HEK293 (cell line): Measurements from ENCODE around the gene RHD.

Source experiments
- CTCF ChIA-PET: fragments of 350-600 bp; formaldehyde crosslinking; extraction: SDS; loops from one replicate; lab custom pipeline; 2021; ENCODE audit warnings: antibody characterized with exemption; lab: Yijun Ruan, JAX
- POLR2A ChIA-PET: fragments of 300-600 bp; formaldehyde crosslinking; extraction: SDS; loops from one replicate; lab custom pipeline; 2020; ENCODE audit warnings: antibody characterized with exemption, inconsistent platforms; lab: Yijun Ruan, JAX
- H3K27ac ChIP-seq: fragments of 200-500 bp; sonication (Bioruptor generic); 2 replicates; pipeline ENCODE4 v1.5.1; 2014; ENCODE audit warnings: low read depth, low read length, control low read depth, inconsistent platforms; ENCODE audit errors: extremely low read depth
- H3K36me3 ChIP-seq, 2 experiments: fragments of 200-500 bp in 1 of 2; sonication (Bioruptor generic) in 1 of 2; 1 replicate in 1 of 2; 2 replicates in 1 of 2; pipeline ENCODE4 v1.5.1; 2014 to 2017; ENCODE audit warnings: inconsistent platforms in 2 of 2, low read length in 2 of 2; ENCODE audit not compliant: control insufficient read depth in 2 of 2, insufficient read depth in 1 of 2
- H3K4me1 ChIP-seq: fragments of 200-500 bp; sonication (Bioruptor generic); 2 replicates; pipeline ENCODE4 v1.5.1; 2014; ENCODE audit warnings: mild to moderate bottlenecking, low read length, inconsistent platforms; ENCODE audit not compliant: control insufficient read depth, insufficient read depth
- H3K4me3 ChIP-seq: 2 replicates; pipeline ENCODE4 v1.5.1; 2011; ENCODE audit warnings: low read depth, mild to moderate bottlenecking, control low read depth, low read length, moderate library complexity
- H3K9me3 ChIP-seq: fragments of 200-500 bp; sonication (Bioruptor generic); 2 replicates; pipeline ENCODE4 v1.5.1; 2014; ENCODE audit warnings: low read depth, low read length, inconsistent platforms; ENCODE audit not compliant: control insufficient read depth, insufficient read depth
- BCL11A ChIP-seq: fragments of 450-650 bp; formaldehyde crosslinking; IDR thresholded peaks from 2 replicates; pipeline ENCODE4 v1.5.1; 2016; ENCODE audit warnings: low read depth, missing biosample characterization, missing genetic modification characterization
- KLF1 ChIP-seq: fragments of 450-650 bp; formaldehyde crosslinking; IDR thresholded peaks from 2 replicates; pipeline ENCODE4 v1.5.1; 2016; ENCODE audit warnings: missing biosample characterization, missing genetic modification characterization
- KLF16 ChIP-seq: fragments of 450-650 bp; formaldehyde crosslinking; IDR thresholded peaks from 2 replicates; pipeline ENCODE4 v1.5.1; 2017; ENCODE audit warnings: missing biosample characterization, missing genetic modification characterization
- KLF7 ChIP-seq: fragments of 450-650 bp; formaldehyde crosslinking; IDR thresholded peaks from 2 replicates; pipeline ENCODE4 v1.5.1; 2016; ENCODE audit warnings: missing biosample characterization, missing genetic modification characterization, borderline replicate concordance
- OSR2 ChIP-seq: fragments of 450-650 bp; formaldehyde crosslinking; IDR thresholded peaks from 2 replicates; pipeline ENCODE4 v1.5.1; 2016; ENCODE audit warnings: missing biosample characterization, missing genetic modification characterization
- ZBTB21 ChIP-seq: fragments of 450-650 bp; formaldehyde crosslinking; IDR thresholded peaks from 2 replicates; pipeline ENCODE4 v1.5.1; 2017; ENCODE audit warnings: missing biosample characterization, missing genetic modification characterization
- ZBTB26 ChIP-seq: fragments of 450-650 bp; formaldehyde crosslinking; optimal IDR thresholded peaks from 2 replicates; pipeline ENCODE3; 2016; ENCODE audit warnings: missing biosample characterization, mild to moderate bottlenecking, missing genetic modification characterization
- ZBTB48 ChIP-seq: fragments of 450-650 bp; formaldehyde crosslinking; IDR thresholded peaks from 2 replicates; pipeline ENCODE4 v1.5.1; 2016; ENCODE audit warnings: missing biosample characterization, missing genetic modification characterization
- ZEB2 ChIP-seq: fragments of 450-650 bp; formaldehyde crosslinking; IDR thresholded peaks from 2 replicates; pipeline ENCODE4 v1.5.1; 2016; ENCODE audit warnings: missing biosample characterization, missing genetic modification characterization
- ZNF138 ChIP-seq: fragments of 450-650 bp; formaldehyde crosslinking; IDR thresholded peaks from 2 replicates; pipeline ENCODE4 v1.5.1; 2016; ENCODE audit warnings: missing biosample characterization, missing genetic modification characterization, borderline replicate concordance
- ZNF174 ChIP-seq: fragments of 450-650 bp; formaldehyde crosslinking; IDR thresholded peaks from 2 replicates; pipeline ENCODE4 v1.5.0; 2017; ENCODE audit warnings: missing biosample characterization, mild to moderate bottlenecking, missing genetic modification characterization
- ZNF18 ChIP-seq: fragments of 450-650 bp; formaldehyde crosslinking; IDR thresholded peaks from 2 replicates; pipeline ENCODE4 v1.5.1; 2016; ENCODE audit warnings: missing biosample characterization, missing genetic modification characterization
- ZNF223 ChIP-seq: fragments of 450-650 bp; formaldehyde crosslinking; IDR thresholded peaks from 2 replicates; pipeline ENCODE4 v1.5.1; 2016; ENCODE audit warnings: missing biosample characterization, missing genetic modification characterization
- ZNF248 ChIP-seq: fragments of 450-650 bp; formaldehyde crosslinking; IDR thresholded peaks from 2 replicates; pipeline ENCODE4 v1.5.1; 2017; ENCODE audit warnings: missing biosample characterization, missing genetic modification characterization
- ZNF266 ChIP-seq: fragments of 450-650 bp; formaldehyde crosslinking; IDR thresholded peaks from 2 replicates; pipeline ENCODE4 v1.5.1; 2016; ENCODE audit warnings: missing biosample characterization, missing genetic modification characterization, low read depth
- ZNF341 ChIP-seq: fragments of 450-650 bp; formaldehyde crosslinking; IDR thresholded peaks from 2 replicates; pipeline ENCODE4; 2016; ENCODE audit warnings: low read depth, missing biosample characterization, missing genetic modification characterization
- ZNF423 ChIP-seq: fragments of 450-650 bp; formaldehyde crosslinking; IDR thresholded peaks from 2 replicates; pipeline ENCODE4 v1.5.1; 2016; ENCODE audit warnings: missing biosample characterization, missing genetic modification characterization
- ZNF645 ChIP-seq: fragments of 450-650 bp; formaldehyde crosslinking; IDR thresholded peaks from 2 replicates; pipeline ENCODE4; 2016; ENCODE audit warnings: missing biosample characterization, missing genetic modification characterization

The RHD gene

GRCh38 chr1:25349606-25350005 lies 77.3 kb downstream of the RHD start:
- ChIA-PET POLR2A (no interaction called here), CTCF (no interaction called here)
- Histone ChIP-seq H3K27ac (no peak overlapping the region), H3K36me3 (peaks cover 47 to 70% of the 10 kb centered on the region in 2 experiments; a peak in 2 of 3 replicates), H3K4me3 (no peak overlapping the region), H3K4me1 (no peaks in the 10 kb centered on the region), H3K9me3 (no peaks in the 10 kb centered on the region)
- TF ChIP-seq ZNF423 (tag by site-specific recombination), result no peak
- no peak for TF ChIP-seq ZNF18
- no peak for TF ChIP-seq ZEB2 (tag by site-specific recombination)
- no peak for TF ChIP-seq KLF7 (tag by site-specific recombination)
- TF ChIP-seq ZNF266 (tag by site-specific recombination), result no peak
- TF ChIP-seq ZNF138 (tag by site-specific recombination), result no peak
- no peak for TF ChIP-seq KLF16 (tag by site-specific recombination)
- TF ChIP-seq KLF1 (tag by site-specific recombination), result no peak
- TF ChIP-seq ZBTB26, result no peak
- no peak for TF ChIP-seq BCL11A
- no peak for TF ChIP-seq ZNF248 (tag by site-specific recombination)
- TF ChIP-seq ZNF223, result no peak
- TF ChIP-seq OSR2 (tag by site-specific recombination), result no peak
- TF ChIP-seq ZBTB21 (tag by site-specific recombination), result no peak

GRCh38 chr1:25355841-25356395 lies 83.6 kb downstream of the RHD start:
- TF ChIP-seq ZNF174 (no peak), ZBTB48 (tag by site-specific recombination) (peak; percentile 74), ZNF341 (tag by site-specific recombination) (peak; percentile 46; the same call in 1 of the 2 replicates)
- peaks cover 28 to 79% of the 10 kb centered on the region in 2 experiments; a peak in 2 of 3 replicates for H3K36me3 ChIP-seq

GRCh38 chr1:25356441-25356840 lies 84.1 kb downstream of the RHD start:
- H3K4me1 ChIP-seq, result no peaks in the 10 kb centered on the region
- POLR2A ChIA-PET, result no interaction called here
- H3K4me3 ChIP-seq, result no peak overlapping the region
- no peaks in the 10 kb centered on the region for H3K9me3 ChIP-seq
- TF ChIP-seq ZNF645 (tag by site-specific recombination) (no peak), ZBTB48 (tag by site-specific recombination) (0 out of 2 replicates have a peak, but pooled peaks have one; percentile 0)
- no peak overlapping the region for H3K27ac ChIP-seq
- CTCF ChIA-PET, result no interaction called here
- peaks cover 28 to 81% of the 10 kb centered on the region in 2 experiments; a peak in 2 of 3 replicates for H3K36me3 ChIP-seq

More at GRCh38 chr1:25355841-25356395, 83.6 kb downstream of the RHD start:
- ChIA-PET CTCF (no interaction called here), POLR2A (no interaction called here)
- H3K9me3 ChIP-seq, result no peaks in the 10 kb centered on the region
- H3K4me1 ChIP-seq, result no peaks in the 10 kb centered on the region
- H3K4me3 ChIP-seq, result no peak overlapping the region
- H3K27ac ChIP-seq, result no peak overlapping the region
